ENCODE results near the gene PLEKHG5.

The PLEKHG5 gene

DNA sequence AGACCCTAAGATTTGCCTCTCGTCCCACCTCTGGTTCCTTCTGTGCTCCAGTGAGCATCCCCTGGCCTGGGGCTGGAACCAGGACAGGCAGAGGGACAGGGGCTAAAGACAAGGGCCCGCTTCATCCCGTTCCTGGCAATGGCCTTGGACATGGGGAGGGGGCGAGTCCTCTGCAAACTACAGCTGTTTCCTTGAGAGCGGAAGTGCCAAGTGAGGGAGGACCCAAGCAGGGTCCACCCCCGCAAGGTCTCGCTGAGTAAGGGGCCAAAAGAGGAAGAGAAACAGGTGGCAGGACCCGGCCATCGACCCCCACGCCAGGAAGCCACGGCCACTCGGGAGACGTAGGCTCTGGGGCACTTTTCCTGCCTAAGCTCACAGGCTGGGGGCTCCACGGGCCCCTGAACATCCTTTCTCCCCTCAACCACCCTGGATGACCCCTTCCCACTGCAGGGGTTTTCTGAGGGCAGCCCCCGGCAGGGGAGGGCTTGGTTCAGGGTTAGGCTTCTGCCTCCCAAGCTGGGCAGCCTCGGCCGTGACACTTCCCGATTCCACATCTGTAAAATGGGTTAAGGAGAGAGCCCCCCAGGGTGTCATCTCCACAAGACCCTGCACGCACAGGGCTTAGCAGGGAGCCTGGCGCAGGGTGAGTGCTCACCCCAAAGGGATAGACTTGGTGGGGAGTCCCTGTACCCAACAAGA is 17.9 kb upstream of the PLEKHG5 start:
- no peak for DNase-seq

GRCh38 chr1:6508816-6509189 is 17.3 kb upstream of the PLEKHG5 start:
- no peak for DNase-seq

GRCh38 chr1:6508154-6508815 is 16.8 kb upstream of the PLEKHG5 start:
- DNase-seq: no peak

DNA sequence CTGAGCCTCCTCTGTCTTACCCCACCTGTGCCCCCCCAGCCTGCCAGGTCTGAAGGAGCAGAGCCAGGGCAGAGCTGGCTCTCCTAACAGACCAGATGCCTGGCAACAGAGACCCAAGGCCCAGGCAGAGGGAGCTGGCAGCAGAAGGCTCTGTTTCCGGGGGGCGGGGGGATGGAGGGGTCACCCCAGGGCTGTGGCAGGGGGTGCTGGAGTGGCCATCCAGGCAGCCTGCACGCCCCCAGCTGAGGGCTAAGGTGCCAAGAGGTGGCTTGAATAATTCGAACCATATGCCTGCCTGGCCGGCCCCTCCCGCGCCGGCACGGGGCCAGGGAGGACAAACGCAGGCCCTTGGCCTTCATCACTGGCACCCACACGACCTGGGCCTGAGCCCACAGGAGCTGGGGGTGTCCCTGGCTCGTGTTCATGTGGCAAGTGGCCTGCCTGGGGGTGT is 16.0 kb upstream of the PLEKHG5 start:
- DNase-seq: no peak

GRCh38 chr1:6507037-6507428 is 15.6 kb upstream of the PLEKHG5 start:
- DNase-seq: no peak

- DNase-seq: no peak
These were observed 15.0 kb upstream of the PLEKHG5 start for GRCh38 chr1:6506210-6507036.

- no peak for DNase-seq
These were observed 14.1 kb upstream of the PLEKHG5 start for GRCh38 chr1:6505367-6506209.

- no peak for DNase-seq
These were observed 13.4 kb upstream of the PLEKHG5 start for GRCh38 chr1:6504887-6505286.

DNA sequence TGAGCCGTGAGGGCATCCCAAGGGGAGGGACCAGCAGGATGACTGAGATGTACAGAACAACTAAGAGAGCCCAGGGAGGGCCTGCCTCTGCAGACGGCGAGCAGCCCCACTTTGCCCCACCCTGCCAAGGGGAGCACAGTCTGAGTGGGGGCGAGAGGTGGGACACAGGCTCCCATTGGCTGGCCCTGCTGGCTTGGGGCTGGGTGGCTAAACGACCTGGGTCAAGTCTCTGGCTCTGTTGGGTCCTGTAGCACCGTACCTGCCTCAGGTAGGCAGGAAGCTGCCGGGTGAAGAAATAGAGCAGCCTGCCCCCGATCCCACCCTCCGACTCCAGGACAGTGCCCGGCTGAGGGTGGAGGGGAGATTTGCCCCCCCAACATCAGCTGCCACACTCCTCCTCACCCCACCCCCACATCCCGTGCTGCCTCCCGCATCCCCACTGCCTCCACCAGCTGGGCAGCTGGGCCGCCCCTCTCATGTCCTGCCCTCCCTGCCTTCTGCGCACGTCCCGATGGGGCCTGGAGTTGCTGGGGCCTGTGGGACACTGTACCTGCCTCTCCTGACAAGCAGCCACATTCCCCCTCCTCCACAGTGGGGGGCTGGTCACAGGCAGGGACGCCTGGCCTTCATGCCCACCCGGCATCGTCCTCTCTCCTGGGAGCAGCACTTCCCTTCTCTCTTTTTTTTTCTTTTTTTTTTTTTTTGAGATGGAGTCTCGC is 12.6 kb upstream of the PLEKHG5 start:
- no peak for DNase-seq

GRCh38 chr1:6502000-6502891 is 10.8 kb upstream of the PLEKHG5 start:
- DNase-seq: no peak

DNA sequence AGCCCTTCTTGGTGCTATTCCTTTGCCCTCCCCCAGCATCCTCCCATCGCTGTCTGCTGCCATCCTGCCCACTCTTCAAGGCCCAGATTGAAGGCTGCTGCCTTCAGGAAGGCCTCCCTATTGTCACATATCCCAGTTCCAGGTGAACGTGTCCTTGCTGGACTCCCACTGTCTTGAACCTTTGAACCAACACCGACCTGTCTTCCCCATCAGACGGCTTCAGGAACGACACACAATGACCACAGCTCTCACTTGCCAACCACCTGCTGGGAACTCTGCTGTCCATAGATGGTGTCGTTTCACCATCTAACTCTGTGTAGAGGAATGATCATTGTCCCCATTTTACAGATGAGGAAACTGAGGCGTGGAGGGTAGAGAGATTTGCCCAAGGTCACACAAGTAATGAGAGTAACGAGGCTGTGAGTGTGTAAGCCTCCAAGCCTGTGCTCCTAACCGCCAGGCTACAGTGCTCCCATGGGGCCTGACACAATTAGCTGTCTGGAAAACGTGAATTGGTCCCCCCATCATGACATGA is 9.9 kb upstream of the PLEKHG5 start:
- no peak for DNase-seq

- DNase-seq: no peak
These were observed 9.2 kb upstream of the PLEKHG5 start for GRCh38 chr1:6500544-6501278.

DNA sequence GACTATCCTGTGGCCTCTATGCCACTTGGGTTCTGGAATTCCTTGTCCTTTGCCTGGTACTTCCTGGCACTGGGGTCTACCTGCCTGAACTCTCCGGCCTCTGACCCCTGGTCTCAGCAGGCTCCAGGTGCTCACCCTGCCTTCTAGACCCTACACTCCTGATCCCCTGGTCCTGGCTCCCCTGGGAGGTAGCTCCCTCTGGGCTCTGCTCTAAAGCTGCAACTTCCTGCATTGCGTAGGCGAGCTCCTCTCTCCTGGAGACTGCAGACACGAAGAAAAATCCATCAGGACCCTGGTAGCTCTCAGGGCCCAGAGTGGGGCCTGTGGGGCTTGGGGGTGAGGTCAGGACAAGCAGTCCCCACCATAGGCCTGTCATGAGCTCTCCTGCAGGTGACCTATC is 7.8 kb upstream of the PLEKHG5 start:
- no peak for DNase-seq

DNA sequence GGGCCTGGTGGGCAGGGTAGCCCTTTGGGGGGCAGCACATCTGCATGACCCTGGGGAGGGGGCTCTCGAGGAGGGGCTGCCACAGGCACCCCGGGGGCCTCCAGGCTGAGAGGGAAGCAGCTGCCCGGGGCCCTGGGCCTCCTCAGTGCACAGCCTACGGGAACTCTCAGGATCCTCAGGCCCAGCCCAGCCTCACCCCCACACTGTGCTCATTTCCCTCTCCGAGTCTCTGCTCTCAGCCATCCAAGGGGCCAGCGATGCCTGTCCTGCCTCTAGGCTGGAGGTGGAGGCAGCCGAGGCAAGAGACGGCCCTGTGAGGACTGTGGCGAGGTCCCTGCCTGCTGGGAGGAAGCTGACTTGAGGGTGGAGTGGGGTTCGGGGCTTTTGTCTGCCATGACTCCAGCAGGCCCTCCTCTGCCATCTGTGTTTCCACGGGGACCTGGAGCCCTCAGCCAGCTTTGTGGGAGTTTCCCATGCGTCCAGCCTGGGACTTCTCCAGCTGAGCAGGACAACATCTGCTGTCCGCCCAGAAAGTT is 7.2 kb upstream of the PLEKHG5 start:
- no peak for DNase-seq

- no peak for DNase-seq
These were observed 6.6 kb upstream of the PLEKHG5 start for GRCh38 chr1:6497867-6498575.

GRCh38 chr1:6497215-6497866 is 5.9 kb upstream of the PLEKHG5 start:
- DNase-seq: no peak

GRCh38 chr1:6496890-6497214 is 5.4 kb upstream of the PLEKHG5 start:
- no peak for DNase-seq

DNA sequence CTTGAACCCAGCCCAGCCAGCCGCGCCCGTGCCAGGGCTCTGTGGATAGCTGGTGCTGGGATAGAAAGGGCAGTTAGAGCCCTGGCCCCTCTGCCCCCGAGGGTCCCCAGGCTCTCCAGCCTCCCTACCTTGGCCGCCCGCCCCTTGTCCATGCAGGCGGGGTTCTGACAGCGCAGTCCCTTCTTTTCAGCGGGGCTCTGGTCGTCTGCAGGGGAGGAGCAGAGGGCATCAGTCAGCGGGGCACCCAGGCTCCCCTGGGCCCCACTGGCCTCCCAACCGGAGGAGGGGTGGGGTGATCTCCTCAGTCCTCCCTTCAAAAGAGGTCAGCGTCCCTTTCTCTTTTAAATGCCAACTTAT is 4.9 kb upstream of the PLEKHG5 start:
- no peak for DNase-seq

Data from NCI-H1048 (cell line).